NCI-H146 (cell line): Measurements from ENCODE around the gene GRID1.
A peak's percentile ranks its signal among the peaks of the same experiment; 100 is the strongest.

Experiments
- DNase-seq: peaks from one replicate; lab custom pipeline; 2025; lab: John Stamatoyannopoulos, UW

The GRID1 gene

GRCh38 chr10:86293396-86293791, 73.2 kb downstream of the GRID1 start:
- no peak for DNase-seq

GRCh38 chr10:86292462-86293395, 73.9 kb downstream of the GRID1 start:
- DNase-seq, result no peak

- peak; percentile 12 for DNase-seq
These were observed 74.8 kb downstream of the GRID1 start for GRCh38 chr10:86291616-86292340.

GRCh38 chr10:86290933-86291615, 75.5 kb downstream of the GRID1 start:
- no peak for DNase-seq

- DNase-seq, result no peak
These were observed 77.1 kb downstream of the GRID1 start for GRCh38 chr10:86289577-86289868.

- no peak for DNase-seq
These were observed 77.7 kb downstream of the GRID1 start for GRCh38 chr10:86288695-86289576.

- peak; percentile 81 for DNase-seq
These were observed 78.5 kb downstream of the GRID1 start for GRCh38 chr10:86287966-86288579.

- DNase-seq, result no peak
These were observed 79.3 kb downstream of the GRID1 start for GRCh38 chr10:86287110-86287793.

GRCh38 chr10:86286236-86287109, 80.1 kb downstream of the GRID1 start:
- no peak for DNase-seq

- DNase-seq, result peak; percentile 94
These were observed 81.3 kb downstream of the GRID1 start for GRCh38 chr10:86285136-86285790.

GRCh38 chr10:86284355-86285105, 82.1 kb downstream of the GRID1 start:
- no peak for DNase-seq

GRCh38 chr10:86283466-86284287, 82.9 kb downstream of the GRID1 start:
- DNase-seq, result no peak

- no peak for DNase-seq
These were observed 83.7 kb downstream of the GRID1 start for GRCh38 chr10:86282664-86283465.

GRCh38 chr10:86281396-86281795, 85.2 kb downstream of the GRID1 start:
- DNase-seq, result no peak

GRCh38 chr10:86269332-86269731, 97.3 kb downstream of the GRID1 start:
- DNase-seq, result no peak
